Stomach (tissue), 19 donors: ENCODE measurements around the gene KLF14. TPM values are rescaled to one million over a fixed set of nuclear protein-coding genes. Genes with fewer than 3 reads are reported as not detected.
"Not testable (repeated sequence)": the region's sequence is repeated elsewhere in the genome, so short reads cannot be mapped to it uniquely, and the experiment has no call there.

Experiments used
- DNase-seq, 2 donors: peaks; one replicate each; pipeline versions ENCODE4 v3.0.0 to v3.0.0-alpha.2; 2013 to 2019
- H3K27ac ChIP-seq, 5 donors: fragments of 200-600 bp in 4 of 5; sonication (generic) in 4 of 5; one replicate each; pipeline ENCODE4 v1.5.1; 2013 to 2019; ENCODE audit warnings: mild to moderate bottlenecking in 1 of 5, moderate library complexity in 1 of 5
- H3K27me3 ChIP-seq, 3 donors: fragments of 200-600 bp; sonication (generic); one replicate each; pipeline ENCODE4 v1.5.1; 2017 to 2019; ENCODE audit warnings: mixed run types in 1 of 3
- H3K36me3 ChIP-seq, 4 donors: fragments of 200-600 bp; sonication (generic); 1 replicate in 3 of 4; 2 replicates in 1 of 4; pipeline ENCODE4 v1.5.1; 2016 to 2019
- H3K4me1 ChIP-seq, 4 donors: fragments of 200-600 bp; sonication (generic); one replicate each; pipeline ENCODE4 v1.5.1; 2016 to 2019
- H3K4me3 ChIP-seq, 4 donors: fragments of 200-600 bp; sonication (generic) in 3 of 4; one replicate each; pipeline ENCODE4 v1.5.1; 2016 to 2019; ENCODE audit warnings: mild to moderate bottlenecking in 1 of 4
- H3K9me3 ChIP-seq, 4 donors: fragments of 200-600 bp; sonication (generic); one replicate each; pipeline ENCODE4 v1.5.1; 2016 to 2019
- CTCF ChIP-seq, 7 experiments: fragments of 450-650 bp in 4 of 7; fragments of 200-600 bp in 3 of 7; sonication (generic) in 3 of 7; IDR thresholded peaks; one replicate each; pipeline ENCODE4 v1.5.1; 2016 to 2019; ENCODE audit warnings: antibody characterized with exemption in 7 of 7, control low read depth in 2 of 7, mild to moderate bottlenecking in 1 of 7
- EP300 ChIP-seq: sonication (generic); formaldehyde crosslinking; IDR thresholded peaks from one replicate; pipeline ENCODE4 v1.6.1; 2017; ENCODE audit warnings: antibody characterized with exemption
- POLR2A ChIP-seq, 4 donors: fragments of 450-650 bp; IDR thresholded peaks; one replicate each; pipeline ENCODE4 v1.6.1; 2016; ENCODE audit warnings: antibody characterized with exemption in 4 of 4, control low read depth in 2 of 4, mild to moderate bottlenecking in 1 of 4, moderate library complexity in 1 of 4
- POLR2AphosphoS5 ChIP-seq, 3 donors: sonication (generic); formaldehyde crosslinking; IDR thresholded peaks; one replicate each; pipeline ENCODE4 v1.6.1; 2016; ENCODE audit warnings: antibody characterized with exemption in 3 of 3
- WGBS, 5 donors: extraction: QIAGEN DNeasy Blood & Tissue Kit in 3 of 5; methylation state at CpG; one replicate each; pipeline versions ENCODE4 v1.1.5 to v1.1.7; 2013 to 2018; 5-methylcytosine and 5-hydroxymethylcytosine counted together
- intact Hi-C: fragments of 100-400 bp; cut with DNase I; formaldehyde crosslinking; loops from one replicate; pipeline ENCODE4 v1.15.1; 2023; ENCODE audit warnings: low total_unique reads
- long read RNA-seq, 10 donors: transcript quantifications; one replicate each; lab custom pipeline, GENCODE V29; 2026
- polyA plus RNA-seq, 3 donors: library from polyadenylated mRNA; stranded (reverse); fragments of 200-250 nt; gene quantifications; one replicate each; pipeline ENCODE4 v1.2.3, GENCODE V29; 2013
- total RNA-seq, 5 donors: library from RNA; depleted of rRNA; stranded (reverse); fragments of >200 nt; gene quantifications; one replicate each; pipeline versions ENCODE4 v1.1.0 to v1.2.3, GENCODE V29; 2014 to 2016
- donor health status: healthy with polysubstance abuse.
- donor health status: Bipolar disorder and iron deficiency.
- donor health status: healthy.

Gene KLF14
- total RNA-seq (under 1 TPM in 1 of 5 donors, not detected in 4; 0.37 TPM), polyA plus RNA-seq (not detected)
- long read RNA-seq, donor 1: 0 reads
- long read RNA-seq, donor 2: 0 reads
- long read RNA-seq, donor 3, partial matches to known transcripts: 0 of 1 reads
- long read RNA-seq, donor 3, other reads (novel, unspliced or antisense): 0 of 1 reads
- long read RNA-seq, donor 4: 0 reads
- long read RNA-seq, donor 5: 0 reads
- long read RNA-seq, donor 6, partial matches to known transcripts: 0 of 1 reads
- long read RNA-seq, donor 6, other reads (novel, unspliced or antisense): 0 of 1 reads
- long read RNA-seq, donor 7, partial matches to known transcripts: 0 of 4 reads
- long read RNA-seq, donor 7, other reads (novel, unspliced or antisense): 0 of 4 reads
- long read RNA-seq, donor 8: 0 reads
- long read RNA-seq, donor 9, partial matches to known transcripts: 0 of 1 reads
- long read RNA-seq, donor 9, other reads (novel, unspliced or antisense): 0 of 1 reads
- long read RNA-seq, donor 10: 0 reads

- H3K27me3 ChIP-seq: peaks cover 8 to 99% (median 57%) of the 10 kb centered on the region in 3 donors
- H3K27ac ChIP-seq: peak within 1 kb of the TSS in 1 of 5 donors; percentile 24
- intact Hi-C loops: no loop called here
- peak in 1 of 2 donors; percentile 72 for DNase-seq
- 2 to 5% (median 2%) methylated on average over 34 to 100 of the region's 100 CpGs for WGBS, 5 donors
- no peak for TF ChIP-seq CTCF (IDR thresholded peaks at IDR 0.05)
- TF ChIP-seq EP300: no peak
- TF ChIP-seq POLR2A (IDR thresholded peaks at IDR 0.05): no peak
- TF ChIP-seq POLR2AphosphoS5 (IDR thresholded peaks at IDR 0.05): no peak
- H3K9me3 ChIP-seq: peaks cover 15 to 49% (median 39%) of the 10 kb centered on the region in 4 donors
- peaks cover 0 to 14% (median 0%) of the 10 kb centered on the region in 4 donors for H3K36me3 ChIP-seq
- H3K4me1 ChIP-seq: peaks cover 0 to 16% (median 10%) of the 10 kb centered on the region in 4 donors
- H3K4me3 ChIP-seq: peak within 1 kb of the TSS; percentile 44 to 68 (median 55)
Measured at GRCh38 chr7:130733931-130734814, at the start of gene KLF14. KLF14 (minus strand) TSS chr7:130734207; CDS start chr7:130734033, 174 bp downstream.

GRCh38 chr7:130781346-130781745, 47.3 kb upstream of the KLF14 start:
- DNase-seq: no peak
- TF ChIP-seq POLR2AphosphoS5 (IDR thresholded peaks at IDR 0.05): no peak
- no peak for TF ChIP-seq EP300
- TF ChIP-seq CTCF (IDR thresholded peaks at IDR 0.05): no peak
- no peak for TF ChIP-seq POLR2A (IDR thresholded peaks at IDR 0.05)
- intact Hi-C loops: no loop called here
- Histone ChIP-seq H3K4me3 (no peak overlapping the region), H3K27me3 (peaks cover 0 to 5% (median 0%) of the 10 kb centered on the region in 3 donors), H3K9me3 (peaks cover 0 to 13% (median 12%) of the 10 kb centered on the region in 4 donors), H3K4me1 (no peaks in the 10 kb centered on the region), H3K36me3 (no peaks in the 10 kb centered on the region), H3K27ac (no peak overlapping the region)

- intact Hi-C loops: no loop called here
- TF ChIP-seq EP300: no peak
- TF ChIP-seq POLR2AphosphoS5 (IDR thresholded peaks at IDR 0.05): no peak
- TF ChIP-seq POLR2A (IDR thresholded peaks at IDR 0.05): no peak
- no peak for TF ChIP-seq CTCF (IDR thresholded peaks at IDR 0.05)
Measured at GRCh38 chr7:130777426-130777825, 43.4 kb upstream of the KLF14 start.

GRCh38 chr7:130772456-130772855, 38.4 kb upstream of the KLF14 start:
- H3K27me3 ChIP-seq, H3K4me3 ChIP-seq, H3K4me1 ChIP-seq, H3K36me3 ChIP-seq, intact Hi-C loops, DNase-seq, H3K27ac ChIP-seq: not testable (repeated sequence)
- peaks cover 7 to 32% (median 28%) of the 10 kb centered on the region in 4 donors for H3K9me3 ChIP-seq
- 80 to 93% (median 87%) methylated on average over 5 of the region's 5 CpGs for WGBS, 5 donors

More at GRCh38 chr7:130777426-130777825, 43.4 kb upstream of the KLF14 start:
- Histone ChIP-seq H3K4me3 (no peak overlapping the region), H3K27ac (no peak overlapping the region), H3K9me3 (peaks cover 0 to 17% (median 15%) of the 10 kb centered on the region in 4 donors), H3K36me3 (no peaks in the 10 kb centered on the region), H3K27me3 (peaks cover 0 to 5% (median 0%) of the 10 kb centered on the region in 3 donors), H3K4me1 (no peaks in the 10 kb centered on the region)
- DNase-seq: no peak
- 72 to 85% (median 76%) methylated on average over 2 of the region's 2 CpGs for WGBS, 5 donors
